HEK293 (cell line): ENCODE results near the gene PAX4.

ENCODE experiments used
- ZBTB11 ChIP-seq: fragments of 450-650 bp; formaldehyde crosslinking; conservative IDR thresholded peaks from 2 replicates; pipeline ENCODE4 v1.5.1; 2016; ENCODE audit warnings: low read depth, missing biosample characterization, missing genetic modification characterization
- ZNF513 ChIP-seq: fragments of 450-650 bp; IDR thresholded peaks from 2 replicates; pipeline ENCODE4 v1.5.1; 2018; ENCODE audit warnings: missing biosample characterization, missing genetic modification characterization
- ZNF654 ChIP-seq: fragments of 450-650 bp; formaldehyde crosslinking; IDR thresholded peaks from 2 replicates; pipeline ENCODE4 v1.5.1; 2016; ENCODE audit warnings: low read depth, missing biosample characterization, missing genetic modification characterization
- ZNF837 ChIP-seq: fragments of 450-650 bp; formaldehyde crosslinking; IDR thresholded peaks from 2 replicates; pipeline ENCODE4 v1.5.1; 2016; ENCODE audit warnings: missing biosample characterization, missing genetic modification characterization
- ZSCAN18 ChIP-seq: fragments of 450-650 bp; formaldehyde crosslinking; IDR thresholded peaks from 2 replicates; pipeline ENCODE4 v1.5.1; 2016; ENCODE audit warnings: missing biosample characterization, missing genetic modification characterization
- ZSCAN30 ChIP-seq: fragments of 450-650 bp; IDR thresholded peaks from 2 replicates; pipeline ENCODE4 v1.5.1; 2018; ENCODE audit warnings: missing biosample characterization, mild to moderate bottlenecking, missing genetic modification characterization, moderate library complexity
- ZXDB ChIP-seq: fragments of 450-650 bp; formaldehyde crosslinking; IDR thresholded peaks from 2 replicates; pipeline ENCODE4 v1.5.1; 2016; ENCODE audit warnings: missing biosample characterization, missing genetic modification characterization
- TF ChIP-seq, protein P1 (sequence below): fragments of 450-650 bp; formaldehyde crosslinking; IDR thresholded peaks from 2 replicates; pipeline ENCODE4 v1.5.1; 2016; ENCODE audit warnings: missing biosample characterization, missing genetic modification characterization
- TF ChIP-seq, protein P2 (sequence below): fragments of 450-650 bp; formaldehyde crosslinking; IDR thresholded peaks from 2 replicates; pipeline ENCODE4 v1.5.0; 2017; ENCODE audit warnings: missing biosample characterization, missing genetic modification characterization, borderline replicate concordance
- TF ChIP-seq, protein P3 (sequence below): fragments of 450-650 bp; formaldehyde crosslinking; IDR thresholded peaks from 2 replicates; pipeline ENCODE4 v1.5.1; 2016; ENCODE audit warnings: missing biosample characterization, missing genetic modification characterization
- TF ChIP-seq, protein P4 (sequence below): fragments of 450-650 bp; formaldehyde crosslinking; conservative IDR thresholded peaks from 2 replicates; pipeline ENCODE4 v1.5.1; 2016; ENCODE audit warnings: low read depth, missing biosample characterization, missing genetic modification characterization
- TF ChIP-seq, protein P5 (sequence below): fragments of 450-650 bp; formaldehyde crosslinking; IDR thresholded peaks from 2 replicates; pipeline ENCODE4 v1.5.1; 2016; ENCODE audit warnings: missing biosample characterization, missing genetic modification characterization, borderline replicate concordance

PAX4 gene

GRCh38 chr7:127651556-127652332, 33.8 kb upstream of the PAX4 start, which contains the start of gene SND1 (continued):
- TF ChIP-seq ZBTB11 (tag by site-specific recombination) (peak; percentile 83), ZSCAN30 (tag by site-specific recombination) (peak; percentile 69; the same call in 1 of the 2 replicates), ZSCAN18 (tag by site-specific recombination) (no peak), ZXDB (tag by site-specific recombination) (peak; percentile 83), ZNF654 (no peak), ZNF513 (tag by site-specific recombination) (no peak), ZNF837 (tag by site-specific recombination) (no peak)
- TF ChIP-seq, protein P1, sequence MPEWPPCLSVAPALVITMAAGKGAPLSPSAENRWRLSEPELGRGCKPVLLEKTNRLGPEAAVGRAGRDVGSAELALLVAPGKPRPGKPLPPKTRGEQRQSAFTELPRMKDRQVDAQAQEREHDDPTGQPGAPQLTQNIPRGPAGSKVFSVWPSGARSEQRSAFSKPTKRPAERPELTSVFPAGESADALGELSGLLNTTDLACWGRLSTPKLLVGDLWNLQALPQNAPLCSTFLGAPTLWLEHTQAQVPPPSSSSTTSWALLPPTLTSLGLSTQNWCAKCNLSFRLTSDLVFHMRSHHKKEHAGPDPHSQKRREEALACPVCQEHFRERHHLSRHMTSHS (tag by site-specific recombination), result no peak
- TF ChIP-seq, protein P2, sequence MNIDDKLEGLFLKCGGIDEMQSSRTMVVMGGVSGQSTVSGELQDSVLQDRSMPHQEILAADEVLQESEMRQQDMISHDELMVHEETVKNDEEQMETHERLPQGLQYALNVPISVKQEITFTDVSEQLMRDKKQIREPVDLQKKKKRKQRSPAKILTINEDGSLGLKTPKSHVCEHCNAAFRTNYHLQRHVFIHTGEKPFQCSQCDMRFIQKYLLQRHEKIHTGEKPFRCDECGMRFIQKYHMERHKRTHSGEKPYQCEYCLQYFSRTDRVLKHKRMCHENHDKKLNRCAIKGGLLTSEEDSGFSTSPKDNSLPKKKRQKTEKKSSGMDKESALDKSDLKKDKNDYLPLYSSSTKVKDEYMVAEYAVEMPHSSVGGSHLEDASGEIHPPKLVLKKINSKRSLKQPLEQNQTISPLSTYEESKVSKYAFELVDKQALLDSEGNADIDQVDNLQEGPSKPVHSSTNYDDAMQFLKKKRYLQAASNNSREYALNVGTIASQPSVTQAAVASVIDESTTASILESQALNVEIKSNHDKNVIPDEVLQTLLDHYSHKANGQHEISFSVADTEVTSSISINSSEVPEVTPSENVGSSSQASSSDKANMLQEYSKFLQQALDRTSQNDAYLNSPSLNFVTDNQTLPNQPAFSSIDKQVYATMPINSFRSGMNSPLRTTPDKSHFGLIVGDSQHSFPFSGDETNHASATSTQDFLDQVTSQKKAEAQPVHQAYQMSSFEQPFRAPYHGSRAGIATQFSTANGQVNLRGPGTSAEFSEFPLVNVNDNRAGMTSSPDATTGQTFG, result no peak
- TF ChIP-seq, protein P3, sequence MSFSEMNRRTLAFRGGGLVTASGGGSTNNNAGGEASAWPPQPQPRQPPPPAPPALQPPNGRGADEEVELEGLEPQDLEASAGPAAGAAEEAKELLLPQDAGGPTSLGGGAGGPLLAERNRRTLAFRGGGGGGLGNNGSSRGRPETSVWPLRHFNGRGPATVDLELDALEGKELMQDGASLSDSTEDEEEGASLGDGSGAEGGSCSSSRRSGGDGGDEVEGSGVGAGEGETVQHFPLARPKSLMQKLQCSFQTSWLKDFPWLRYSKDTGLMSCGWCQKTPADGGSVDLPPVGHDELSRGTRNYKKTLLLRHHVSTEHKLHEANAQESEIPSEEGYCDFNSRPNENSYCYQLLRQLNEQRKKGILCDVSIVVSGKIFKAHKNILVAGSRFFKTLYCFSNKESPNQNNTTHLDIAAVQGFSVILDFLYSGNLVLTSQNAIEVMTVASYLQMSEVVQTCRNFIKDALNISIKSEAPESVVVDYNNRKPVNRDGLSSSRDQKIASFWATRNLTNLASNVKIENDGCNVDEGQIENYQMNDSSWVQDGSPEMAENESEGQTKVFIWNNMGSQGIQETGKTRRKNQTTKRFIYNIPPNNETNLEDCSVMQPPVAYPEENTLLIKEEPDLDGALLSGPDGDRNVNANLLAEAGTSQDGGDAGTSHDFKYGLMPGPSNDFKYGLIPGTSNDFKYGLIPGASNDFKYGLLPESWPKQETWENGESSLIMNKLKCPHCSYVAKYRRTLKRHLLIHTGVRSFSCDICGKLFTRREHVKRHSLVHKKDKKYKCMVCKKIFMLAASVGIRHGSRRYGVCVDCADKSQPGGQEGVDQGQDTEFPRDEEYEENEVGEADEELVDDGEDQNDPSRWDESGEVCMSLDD (tag by site-specific recombination), result peak; percentile 99
- TF ChIP-seq, protein P4, sequence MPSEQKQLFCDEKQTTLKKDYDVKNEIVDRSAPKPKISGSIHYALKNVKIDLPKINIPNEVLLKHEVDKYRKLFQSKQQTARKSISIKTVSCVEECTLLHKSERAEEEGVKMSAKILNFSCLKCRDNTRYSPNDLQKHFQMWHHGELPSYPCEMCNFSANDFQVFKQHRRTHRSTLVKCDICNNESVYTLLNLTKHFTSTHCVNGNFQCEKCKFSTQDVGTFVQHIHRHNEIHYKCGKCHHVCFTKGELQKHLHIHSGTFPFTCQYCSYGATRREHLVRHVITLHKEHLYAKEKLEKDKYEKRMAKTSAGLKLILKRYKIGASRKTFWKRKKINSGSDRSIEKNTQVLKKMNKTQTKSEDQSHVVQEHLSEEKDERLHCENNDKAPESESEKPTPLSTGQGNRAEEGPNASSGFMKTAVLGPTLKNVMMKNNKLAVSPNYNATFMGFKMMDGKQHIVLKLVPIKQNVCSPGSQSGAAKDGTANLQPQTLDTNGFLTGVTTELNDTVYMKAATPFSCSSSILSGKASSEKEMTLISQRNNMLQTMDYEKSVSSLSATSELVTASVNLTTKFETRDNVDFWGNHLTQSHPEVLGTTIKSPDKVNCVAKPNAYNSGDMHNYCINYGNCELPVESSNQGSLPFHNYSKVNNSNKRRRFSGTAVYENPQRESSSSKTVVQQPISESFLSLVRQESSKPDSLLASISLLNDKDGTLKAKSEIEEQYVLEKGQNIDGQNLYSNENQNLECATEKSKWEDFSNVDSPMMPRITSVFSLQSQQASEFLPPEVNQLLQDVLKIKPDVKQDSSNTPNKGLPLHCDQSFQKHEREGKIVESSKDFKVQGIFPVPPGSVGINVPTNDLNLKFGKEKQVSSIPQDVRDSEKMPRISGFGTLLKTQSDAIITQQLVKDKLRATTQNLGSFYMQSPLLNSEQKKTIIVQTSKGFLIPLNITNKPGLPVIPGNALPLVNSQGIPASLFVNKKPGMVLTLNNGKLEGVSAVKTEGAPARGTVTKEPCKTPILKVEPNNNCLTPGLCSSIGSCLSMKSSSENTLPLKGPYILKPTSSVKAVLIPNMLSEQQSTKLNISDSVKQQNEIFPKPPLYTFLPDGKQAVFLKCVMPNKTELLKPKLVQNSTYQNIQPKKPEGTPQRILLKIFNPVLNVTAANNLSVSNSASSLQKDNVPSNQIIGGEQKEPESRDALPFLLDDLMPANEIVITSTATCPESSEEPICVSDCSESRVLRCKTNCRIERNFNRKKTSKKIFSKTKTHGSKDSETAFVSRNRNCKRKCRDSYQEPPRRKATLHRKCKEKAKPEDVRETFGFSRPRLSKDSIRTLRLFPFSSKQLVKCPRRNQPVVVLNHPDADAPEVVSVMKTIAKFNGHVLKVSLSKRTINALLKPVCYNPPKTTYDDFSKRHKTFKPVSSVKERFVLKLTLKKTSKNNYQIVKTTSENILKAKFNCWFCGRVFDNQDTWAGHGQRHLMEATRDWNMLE, result peak; percentile 61
- TF ChIP-seq, protein P5, sequence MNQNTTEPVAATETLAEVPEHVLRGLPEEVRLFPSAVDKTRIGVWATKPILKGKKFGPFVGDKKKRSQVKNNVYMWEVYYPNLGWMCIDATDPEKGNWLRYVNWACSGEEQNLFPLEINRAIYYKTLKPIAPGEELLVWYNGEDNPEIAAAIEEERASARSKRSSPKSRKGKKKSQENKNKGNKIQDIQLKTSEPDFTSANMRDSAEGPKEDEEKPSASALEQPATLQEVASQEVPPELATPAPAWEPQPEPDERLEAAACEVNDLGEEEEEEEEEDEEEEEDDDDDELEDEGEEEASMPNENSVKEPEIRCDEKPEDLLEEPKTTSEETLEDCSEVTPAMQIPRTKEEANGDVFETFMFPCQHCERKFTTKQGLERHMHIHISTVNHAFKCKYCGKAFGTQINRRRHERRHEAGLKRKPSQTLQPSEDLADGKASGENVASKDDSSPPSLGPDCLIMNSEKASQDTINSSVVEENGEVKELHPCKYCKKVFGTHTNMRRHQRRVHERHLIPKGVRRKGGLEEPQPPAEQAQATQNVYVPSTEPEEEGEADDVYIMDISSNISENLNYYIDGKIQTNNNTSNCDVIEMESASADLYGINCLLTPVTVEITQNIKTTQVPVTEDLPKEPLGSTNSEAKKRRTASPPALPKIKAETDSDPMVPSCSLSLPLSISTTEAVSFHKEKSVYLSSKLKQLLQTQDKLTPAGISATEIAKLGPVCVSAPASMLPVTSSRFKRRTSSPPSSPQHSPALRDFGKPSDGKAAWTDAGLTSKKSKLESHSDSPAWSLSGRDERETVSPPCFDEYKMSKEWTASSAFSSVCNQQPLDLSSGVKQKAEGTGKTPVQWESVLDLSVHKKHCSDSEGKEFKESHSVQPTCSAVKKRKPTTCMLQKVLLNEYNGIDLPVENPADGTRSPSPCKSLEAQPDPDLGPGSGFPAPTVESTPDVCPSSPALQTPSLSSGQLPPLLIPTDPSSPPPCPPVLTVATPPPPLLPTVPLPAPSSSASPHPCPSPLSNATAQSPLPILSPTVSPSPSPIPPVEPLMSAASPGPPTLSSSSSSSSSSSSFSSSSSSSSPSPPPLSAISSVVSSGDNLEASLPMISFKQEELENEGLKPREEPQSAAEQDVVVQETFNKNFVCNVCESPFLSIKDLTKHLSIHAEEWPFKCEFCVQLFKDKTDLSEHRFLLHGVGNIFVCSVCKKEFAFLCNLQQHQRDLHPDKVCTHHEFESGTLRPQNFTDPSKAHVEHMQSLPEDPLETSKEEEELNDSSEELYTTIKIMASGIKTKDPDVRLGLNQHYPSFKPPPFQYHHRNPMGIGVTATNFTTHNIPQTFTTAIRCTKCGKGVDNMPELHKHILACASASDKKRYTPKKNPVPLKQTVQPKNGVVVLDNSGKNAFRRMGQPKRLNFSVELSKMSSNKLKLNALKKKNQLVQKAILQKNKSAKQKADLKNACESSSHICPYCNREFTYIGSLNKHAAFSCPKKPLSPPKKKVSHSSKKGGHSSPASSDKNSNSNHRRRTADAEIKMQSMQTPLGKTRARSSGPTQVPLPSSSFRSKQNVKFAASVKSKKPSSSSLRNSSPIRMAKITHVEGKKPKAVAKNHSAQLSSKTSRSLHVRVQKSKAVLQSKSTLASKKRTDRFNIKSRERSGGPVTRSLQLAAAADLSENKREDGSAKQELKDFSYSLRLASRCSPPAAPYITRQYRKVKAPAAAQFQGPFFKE (tag by site-specific recombination), result no peak
